GM10248 (cell line): ENCODE results near the gene TMEM98.
"Not testable (repeated sequence)": the region's sequence is repeated elsewhere in the genome, so short reads cannot be mapped to it uniquely, and the experiment has no call there.

ENCODE experiments used
- CTCF ChIA-PET: fragments of 300-600 bp; sonication (Branson Sonifier 250); formaldehyde crosslinking; extraction: SDS; loops from one replicate; lab custom pipeline; 2021; ENCODE audit warnings: antibody characterized with exemption; lab: Yijun Ruan, JAX
- POLR2A ChIA-PET: fragments of 350-650 bp; sonication (Branson Sonifier 250); formaldehyde crosslinking; extraction: SDS; loops from one replicate; lab custom pipeline; 2020; ENCODE audit warnings: antibody characterized with exemption; lab: Yijun Ruan, JAX
- DNase-seq: peaks from one replicate; pipeline ENCODE4 v3.0.0; 2012; ENCODE audit errors: extremely low spot score
- TF ChIP-seq, protein P1 (sequence below): IDR thresholded peaks from 2 replicates; pipeline ENCODE4 v1.5.1; 2012; ENCODE audit warnings: mild to moderate bottlenecking, low read depth; ENCODE audit errors: extremely low read depth, missing control alignments, control extremely low read depth

Gene TMEM98

DNA sequence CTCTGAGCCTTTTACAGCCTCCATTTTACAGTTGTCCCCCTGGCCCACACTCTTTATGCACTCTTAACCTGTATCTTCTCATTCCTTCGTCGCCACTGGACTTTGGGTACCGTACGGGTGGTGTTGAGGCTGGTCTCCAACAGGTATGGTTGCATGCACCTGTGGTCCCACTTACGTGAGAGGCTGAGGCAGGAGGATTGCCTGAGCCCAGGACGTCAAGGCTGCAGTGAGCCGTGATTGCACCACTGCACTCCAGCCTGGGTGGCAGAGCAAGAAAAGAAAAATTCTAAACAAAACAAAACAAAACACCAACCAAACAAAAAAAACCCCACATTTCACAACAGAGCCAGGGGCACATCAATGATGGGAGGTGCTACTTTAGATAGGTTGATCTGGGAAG lies 14.4 kb upstream of the TMEM98 start:
- TF ChIP-seq, protein P1, sequence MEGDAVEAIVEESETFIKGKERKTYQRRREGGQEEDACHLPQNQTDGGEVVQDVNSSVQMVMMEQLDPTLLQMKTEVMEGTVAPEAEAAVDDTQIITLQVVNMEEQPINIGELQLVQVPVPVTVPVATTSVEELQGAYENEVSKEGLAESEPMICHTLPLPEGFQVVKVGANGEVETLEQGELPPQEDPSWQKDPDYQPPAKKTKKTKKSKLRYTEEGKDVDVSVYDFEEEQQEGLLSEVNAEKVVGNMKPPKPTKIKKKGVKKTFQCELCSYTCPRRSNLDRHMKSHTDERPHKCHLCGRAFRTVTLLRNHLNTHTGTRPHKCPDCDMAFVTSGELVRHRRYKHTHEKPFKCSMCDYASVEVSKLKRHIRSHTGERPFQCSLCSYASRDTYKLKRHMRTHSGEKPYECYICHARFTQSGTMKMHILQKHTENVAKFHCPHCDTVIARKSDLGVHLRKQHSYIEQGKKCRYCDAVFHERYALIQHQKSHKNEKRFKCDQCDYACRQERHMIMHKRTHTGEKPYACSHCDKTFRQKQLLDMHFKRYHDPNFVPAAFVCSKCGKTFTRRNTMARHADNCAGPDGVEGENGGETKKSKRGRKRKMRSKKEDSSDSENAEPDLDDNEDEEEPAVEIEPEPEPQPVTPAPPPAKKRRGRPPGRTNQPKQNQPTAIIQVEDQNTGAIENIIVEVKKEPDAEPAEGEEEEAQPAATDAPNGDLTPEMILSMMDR, result no peak
- ChIA-PET CTCF (interaction anchor here (2.6 kb wide), 1 partner anchor 36 kb away, joined by 11 read pairs; the partner anchor contains the start of gene MYO1D), POLR2A (no interaction called here)
- no peak for DNase-seq

DNA sequence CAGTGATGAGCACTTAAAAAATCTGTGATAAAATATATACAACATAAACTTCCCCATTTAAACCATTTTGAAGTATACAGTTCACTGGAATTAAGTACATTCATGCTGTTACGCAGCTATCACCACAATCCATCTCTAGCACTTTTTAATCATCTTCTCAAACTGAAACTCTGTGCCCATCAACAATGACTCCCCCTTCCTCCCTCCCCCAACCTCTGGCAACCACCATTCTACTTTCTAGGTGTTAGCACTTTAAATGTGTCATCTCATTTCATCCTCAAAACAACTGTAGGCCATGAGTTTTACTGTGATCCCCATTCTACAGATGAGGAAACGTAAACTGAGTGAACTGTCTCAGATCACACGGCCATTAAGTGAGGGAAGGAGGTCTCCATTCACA lies 13.8 kb upstream of the TMEM98 start:
- DNase-seq, result no peak
- POLR2A ChIA-PET, result no interaction called here
- TF ChIP-seq, protein P1, result no peak
- CTCF ChIA-PET, result interaction anchor here (1.0 to 3.1 kb wide), 7 partner anchors 8 to 133 kb away, joined by 3 to 16 read pairs (median 5); partner anchors contain the start of gene MYO1D

DNA sequence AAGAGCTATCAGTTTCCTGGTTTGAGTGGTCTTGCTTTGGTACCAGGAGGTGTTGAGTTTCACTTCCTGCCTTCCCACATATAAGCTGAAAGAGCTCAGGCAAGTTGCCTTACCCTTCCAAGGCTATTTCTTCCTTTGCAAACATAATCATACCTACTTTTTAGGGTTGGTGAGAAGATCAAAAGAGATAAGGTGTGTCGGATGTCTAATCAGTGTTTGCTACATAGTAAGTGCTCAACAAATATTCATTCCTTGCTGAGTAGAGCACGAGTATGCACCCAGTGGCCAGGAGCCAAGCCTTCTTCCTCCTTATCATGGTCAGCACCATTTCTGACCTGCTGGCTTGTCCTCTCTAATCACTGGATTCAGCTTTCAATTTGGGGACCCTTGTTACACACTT lies 12.7 kb upstream of the TMEM98 start:
- DNase-seq, result no peak
- ChIA-PET CTCF (interaction anchor here (0.7 to 3.1 kb wide), 10 partner anchors 9 to 431 kb away, joined by 3 to 16 read pairs (median 4); partner anchors contain the start of gene MYO1D), POLR2A (no interaction called here)
- TF ChIP-seq, protein P1, result no peak

DNA sequence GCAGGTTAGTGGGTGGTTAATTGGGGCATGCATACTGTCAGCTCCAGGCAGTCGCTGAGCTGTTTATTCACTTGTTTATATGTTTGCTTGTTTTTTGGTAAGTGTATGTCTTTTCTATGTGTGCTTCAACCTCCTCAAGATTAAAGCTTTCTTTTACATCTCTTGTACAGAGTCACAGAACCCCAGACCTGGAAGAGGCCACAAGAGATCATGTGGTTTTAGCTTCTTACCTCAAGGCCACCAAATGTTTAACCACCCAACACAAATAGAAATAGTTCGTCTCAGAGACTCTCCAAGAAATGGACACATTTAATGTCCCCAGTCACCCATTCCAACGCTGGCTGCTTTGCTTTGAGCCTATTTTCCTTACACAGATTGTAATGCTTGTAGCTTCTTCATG lies 11.8 kb upstream of the TMEM98 start:
- TF ChIP-seq, protein P1, result no peak

DNA sequence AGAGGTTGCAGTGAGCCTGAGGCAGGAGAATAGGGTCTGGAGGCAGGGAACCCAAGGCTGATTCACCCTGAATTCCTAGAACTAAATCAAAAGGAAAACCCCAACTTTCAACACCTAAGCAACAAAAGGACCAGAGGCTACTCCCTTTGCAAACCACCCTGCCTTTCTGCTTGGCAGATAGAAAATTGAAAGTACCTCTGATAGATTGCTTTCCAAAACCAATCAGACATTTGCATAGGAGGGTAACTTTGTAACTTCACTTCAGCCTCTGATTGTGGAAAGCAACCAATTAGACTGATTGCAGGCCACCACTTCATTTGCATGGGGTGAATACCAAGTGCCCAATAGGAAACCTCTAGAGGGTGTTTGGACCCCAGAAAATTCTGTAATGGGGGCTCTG lies 10.9 kb upstream of the TMEM98 start:
- ChIA-PET CTCF (interaction anchor here (0.7 to 3.1 kb wide), 4 partner anchors 12 to 429 kb away, joined by 3 to 16 read pairs (median 5); no protein-coding TSS in a partner anchor), POLR2A (no interaction called here)
- no peak for DNase-seq
- TF ChIP-seq, protein P1, result no peak

More for the DNA sequence above, 11.8 kb upstream of the TMEM98 start:
- ChIA-PET POLR2A (no interaction called here), CTCF (interaction anchor here (0.8 to 3.1 kb wide), 7 partner anchors 13 to 428 kb away, joined by 3 to 16 read pairs (median 7); partner anchors contain the start of gene MYO1D)
- no peak for DNase-seq

DNA sequence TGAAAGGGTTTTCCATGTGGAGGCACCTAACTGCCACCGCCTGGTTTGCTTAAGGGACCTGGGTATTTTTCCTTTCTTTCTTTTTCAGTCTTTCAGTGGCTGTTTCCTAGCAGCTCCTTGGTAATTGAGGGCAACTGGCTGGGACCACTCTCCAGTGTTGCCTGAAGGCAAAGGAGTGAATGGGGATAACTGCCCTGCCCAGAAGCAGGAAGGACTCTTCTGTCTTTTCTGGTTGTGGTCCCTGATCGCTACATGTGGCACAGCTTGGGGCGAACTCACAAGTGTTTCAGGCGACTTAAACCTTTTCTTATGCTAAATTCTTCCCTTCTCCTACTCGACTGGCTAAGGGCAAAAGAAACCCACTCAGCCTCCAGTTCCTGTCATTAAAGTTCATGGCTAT lies 10.1 kb upstream of the TMEM98 start:
- POLR2A ChIA-PET, result no interaction called here
- CTCF ChIA-PET, result interaction anchor here (0.7 to 1.4 kb wide), 2 partner anchors 10 to 19 kb away, joined by 3 read pairs; no protein-coding TSS in a partner anchor
- DNase-seq, result no peak
- TF ChIP-seq, protein P1, result no peak

DNA sequence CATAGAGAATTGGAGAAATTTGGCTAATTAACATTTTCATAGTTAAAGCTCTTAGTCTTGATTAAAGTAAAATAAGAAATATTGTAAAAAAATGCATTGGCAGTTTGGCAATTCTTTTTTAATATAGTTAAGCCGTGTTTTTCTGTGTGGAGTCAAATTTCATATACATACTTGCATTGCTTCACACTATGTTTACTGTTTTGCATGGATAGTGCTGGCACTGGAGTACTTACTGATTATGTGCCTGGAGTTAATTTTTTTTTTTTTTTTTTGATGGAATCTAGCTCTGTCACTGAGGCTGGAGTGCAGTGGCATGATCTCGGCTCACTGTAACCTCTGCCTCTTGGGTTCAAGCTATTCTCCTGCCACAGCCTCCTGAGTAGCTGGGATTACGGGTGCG lies 8.1 kb upstream of the TMEM98 start:
- not testable (repeated sequence) for DNase-seq
- ChIA-PET CTCF (interaction anchor here (0.9 to 2.9 kb wide), 6 partner anchors 10 to 261 kb away, joined by 3 to 10 read pairs (median 4); partner anchors contain the start of gene MYO1D), POLR2A (interaction anchor here (0.6 kb wide), 1 partner anchor 502 kb away, joined by 3 read pairs; no protein-coding TSS in a partner anchor)
